GM21423 (cell line): Measurements from ENCODE around the gene GRAMD2A.

Experiments used
- ATAC-seq: cut with Tn5 transposase; IDR thresholded peaks from one replicate; pipeline ENCODE4 v1.9.1; 2021; ENCODE audit warnings: mild to moderate bottlenecking, moderate library complexity; ENCODE audit not compliant: unreplicated experiment

Gene GRAMD2A

GRCh38 chr15:72220687-72221086 lies 23.1 kb upstream of the GRAMD2A start:
- ATAC-seq, result no peak

GRCh38 chr15:72217216-72217615 lies 19.6 kb upstream of the GRAMD2A start:
- ATAC-seq, result no peak

GRCh38 chr15:72216079-72216478 lies 18.5 kb upstream of the GRAMD2A start:
- ATAC-seq, result no peak

- ATAC-seq, result no peak
Measured at GRCh38 chr15:72207558-72208085, 10.0 kb upstream of the GRAMD2A start.

GRCh38 chr15:72206677-72207000 lies 9.1 kb upstream of the GRAMD2A start:
- ATAC-seq, result no peak

- no peak for ATAC-seq
Measured at GRCh38 chr15:72205896-72206676, 8.5 kb upstream of the GRAMD2A start.

- ATAC-seq, result no peak
Measured at GRCh38 chr15:72205273-72205672, 7.7 kb upstream of the GRAMD2A start.

GRCh38 chr15:72203507-72203837 lies 5.9 kb upstream of the GRAMD2A start:
- no peak for ATAC-seq

GRCh38 chr15:72202801-72203506 lies 5.4 kb upstream of the GRAMD2A start:
- ATAC-seq, result no peak

GRCh38 chr15:72202302-72202701 lies 4.7 kb upstream of the GRAMD2A start:
- ATAC-seq, result no peak

- ATAC-seq, result no peak
Measured at GRCh38 chr15:72201391-72201921, 3.9 kb upstream of the GRAMD2A start.

- no peak for ATAC-seq
Measured at GRCh38 chr15:72200395-72201237, 3.0 kb upstream of the GRAMD2A start.

- ATAC-seq, result no peak
Measured at GRCh38 chr15:72199721-72200212, 2.2 kb upstream of the GRAMD2A start.

- ATAC-seq, result no peak
Measured at GRCh38 chr15:72199205-72199515, 1.6 kb upstream of the GRAMD2A start.

- no peak for ATAC-seq
Measured at GRCh38 chr15:72198356-72199204, 993 bp upstream of the GRAMD2A start.

GRCh38 chr15:72197041-72197459 lies 537 bp downstream of the GRAMD2A start:
- ATAC-seq, result no peak

- ATAC-seq, result no peak
Measured at GRCh38 chr15:72196409-72197040, 1.1 kb downstream of the GRAMD2A start.

- no peak for ATAC-seq
Measured at GRCh38 chr15:72195101-72195511, 2.5 kb downstream of the GRAMD2A start.

- ATAC-seq, result no peak
Measured at GRCh38 chr15:72193836-72194396, 3.7 kb downstream of the GRAMD2A start.
